HG03342 (cell line): ENCODE data around the gene TMEM53.

Experiments
- ATAC-seq: cut with Tn5 transposase; IDR thresholded peaks from one replicate; pipeline ENCODE4 v1.9.1; 2021; ENCODE audit warnings: mild to moderate bottlenecking, moderate library complexity; ENCODE audit not compliant: unreplicated experiment

Gene TMEM53

GRCh38 chr1:44698138-44698537 lies 23.9 kb upstream of the TMEM53 start:
- ATAC-seq: no peak

- ATAC-seq: peak; percentile 40
These were observed 22.6 kb upstream of the TMEM53 start for GRCh38 chr1:44696789-44697345.

GRCh38 chr1:44696101-44696500 lies 21.8 kb upstream of the TMEM53 start:
- no peak for ATAC-seq

GRCh38 chr1:44695671-44696070 lies 21.4 kb upstream of the TMEM53 start:
- ATAC-seq: no peak

GRCh38 chr1:44694863-44695478 lies 20.7 kb upstream of the TMEM53 start:
- ATAC-seq: peak; percentile 54

GRCh38 chr1:44693900-44694299 lies 19.6 kb upstream of the TMEM53 start:
- ATAC-seq: no peak

- ATAC-seq: no peak
These were observed 18.9 kb upstream of the TMEM53 start for GRCh38 chr1:44693159-44693558.

GRCh38 chr1:44689447-44689765 lies 15.1 kb upstream of the TMEM53 start:
- no peak for ATAC-seq

GRCh38 chr1:44688760-44689446 lies 14.6 kb upstream of the TMEM53 start:
- ATAC-seq: no peak

GRCh38 chr1:44685881-44686280 lies 11.6 kb upstream of the TMEM53 start:
- ATAC-seq: no peak

- ATAC-seq: no peak
These were observed 10.9 kb upstream of the TMEM53 start for GRCh38 chr1:44685218-44685617.

- peak; percentile 82 for ATAC-seq
These were observed 10.2 kb upstream of the TMEM53 start for GRCh38 chr1:44684525-44684924.

GRCh38 chr1:44682883-44683265 lies 8.6 kb upstream of the TMEM53 start:
- no peak for ATAC-seq

GRCh38 chr1:44681905-44682882 lies 7.9 kb upstream of the TMEM53 start:
- no peak for ATAC-seq

- no peak for ATAC-seq
These were observed 5.2 kb upstream of the TMEM53 start for GRCh38 chr1:44679468-44679867.

- no peak for ATAC-seq
These were observed 4.3 kb upstream of the TMEM53 start for GRCh38 chr1:44678626-44679025.

GRCh38 chr1:44678120-44678519 lies 3.8 kb upstream of the TMEM53 start:
- no peak for ATAC-seq

- no peak for ATAC-seq
These were observed 3.0 kb upstream of the TMEM53 start for GRCh38 chr1:44677201-44677766.

GRCh38 chr1:44676484-44677200 lies 2.4 kb upstream of the TMEM53 start:
- no peak for ATAC-seq

GRCh38 chr1:44675186-44675585 lies 905 bp upstream of the TMEM53 start:
- no peak for ATAC-seq
